ENCODE results near the gene PTX3.

The PTX3 gene

GRCh38 chr3:157479464-157480243 lies 43.0 kb downstream of the PTX3 start:
- DNase-seq = no peak

GRCh38 chr3:157487339-157487738 lies 50.7 kb downstream of the PTX3 start:
- DNase-seq = no peak

GRCh38 chr3:157488144-157488543 lies 51.5 kb downstream of the PTX3 start:
- no peak for DNase-seq

GRCh38 chr3:157491136-157491535 lies 54.5 kb downstream of the PTX3 start:
- DNase-seq = no peak

Data from activated CD4-positive, alpha-beta T cell treated with anti-CD3 and anti-CD28 coated beads for 48 hours (primary cell).